LNCaP clone FGC (cell line): Measurements from ENCODE around the gene ABCD1.
"Not testable (repeated sequence)": the region's sequence is repeated elsewhere in the genome, so short reads cannot be mapped to it uniquely, and the experiment has no call there.

Source experiments
- DNase-seq: peaks from one replicate; pipeline ENCODE4 v3.0.0-alpha.2; 2011; ENCODE audit warnings: low read depth
- H3K4me3 ChIP-seq: 2 replicates; pipeline ENCODE4 v1.5.1; 2011; ENCODE audit warnings: mild to moderate bottlenecking, low read depth, low read length, control low read depth
- TF ChIP-seq, protein P1 (sequence below): IDR thresholded peaks from 2 replicates; pipeline ENCODE4 v1.5.1; 2012; ENCODE audit warnings: mild to moderate bottlenecking; ENCODE audit not compliant: control insufficient read depth, insufficient read depth; ENCODE audit errors: extremely low read depth

Gene ABCD1

DNA sequence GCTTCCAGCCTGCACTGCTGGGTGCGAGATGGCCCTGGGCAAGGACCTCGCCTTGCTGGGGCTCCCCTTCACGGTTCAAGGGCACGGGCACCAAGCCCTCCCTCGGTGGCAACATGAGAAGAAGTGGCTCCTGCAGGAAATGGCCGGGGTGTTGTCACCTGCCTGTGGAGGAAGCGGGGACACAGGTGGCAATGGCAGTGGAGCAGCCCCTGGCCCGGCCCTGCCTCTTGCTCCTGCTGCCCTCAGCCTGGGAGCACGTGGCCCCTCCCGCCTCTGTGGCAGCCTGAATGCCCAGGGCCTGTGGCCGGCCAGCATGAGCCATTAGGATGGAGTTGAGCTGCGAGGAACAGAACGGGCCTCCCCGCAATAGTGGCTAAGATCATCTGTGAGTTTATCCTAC is 16.8 kb downstream of the ABCD1 start:
- TF ChIP-seq, protein P1, sequence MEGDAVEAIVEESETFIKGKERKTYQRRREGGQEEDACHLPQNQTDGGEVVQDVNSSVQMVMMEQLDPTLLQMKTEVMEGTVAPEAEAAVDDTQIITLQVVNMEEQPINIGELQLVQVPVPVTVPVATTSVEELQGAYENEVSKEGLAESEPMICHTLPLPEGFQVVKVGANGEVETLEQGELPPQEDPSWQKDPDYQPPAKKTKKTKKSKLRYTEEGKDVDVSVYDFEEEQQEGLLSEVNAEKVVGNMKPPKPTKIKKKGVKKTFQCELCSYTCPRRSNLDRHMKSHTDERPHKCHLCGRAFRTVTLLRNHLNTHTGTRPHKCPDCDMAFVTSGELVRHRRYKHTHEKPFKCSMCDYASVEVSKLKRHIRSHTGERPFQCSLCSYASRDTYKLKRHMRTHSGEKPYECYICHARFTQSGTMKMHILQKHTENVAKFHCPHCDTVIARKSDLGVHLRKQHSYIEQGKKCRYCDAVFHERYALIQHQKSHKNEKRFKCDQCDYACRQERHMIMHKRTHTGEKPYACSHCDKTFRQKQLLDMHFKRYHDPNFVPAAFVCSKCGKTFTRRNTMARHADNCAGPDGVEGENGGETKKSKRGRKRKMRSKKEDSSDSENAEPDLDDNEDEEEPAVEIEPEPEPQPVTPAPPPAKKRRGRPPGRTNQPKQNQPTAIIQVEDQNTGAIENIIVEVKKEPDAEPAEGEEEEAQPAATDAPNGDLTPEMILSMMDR: no peak
- no peak for DNase-seq
- H3K4me3 ChIP-seq: no peak overlapping the region

DNA sequence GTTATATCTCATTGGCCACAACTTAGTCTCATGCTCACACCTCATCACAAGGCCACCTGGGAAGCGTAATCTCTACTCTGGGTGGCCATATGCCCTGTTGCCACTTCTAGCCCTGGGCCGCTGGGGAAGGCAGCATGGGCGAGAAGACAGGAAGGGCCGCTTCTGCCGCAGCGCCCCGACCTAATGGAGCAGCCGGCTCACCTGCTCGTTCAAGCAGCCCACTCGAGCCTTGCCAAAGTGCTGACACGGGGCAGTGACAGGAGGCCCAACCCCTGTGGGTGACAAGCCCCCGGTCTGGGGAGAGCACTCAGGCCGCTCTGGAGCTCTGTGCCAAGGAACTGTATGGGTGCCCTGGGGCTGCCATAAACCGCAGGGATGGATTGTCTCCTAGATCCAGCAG is 17.5 kb downstream of the ABCD1 start:
- DNase-seq: not testable (repeated sequence)

DNA sequence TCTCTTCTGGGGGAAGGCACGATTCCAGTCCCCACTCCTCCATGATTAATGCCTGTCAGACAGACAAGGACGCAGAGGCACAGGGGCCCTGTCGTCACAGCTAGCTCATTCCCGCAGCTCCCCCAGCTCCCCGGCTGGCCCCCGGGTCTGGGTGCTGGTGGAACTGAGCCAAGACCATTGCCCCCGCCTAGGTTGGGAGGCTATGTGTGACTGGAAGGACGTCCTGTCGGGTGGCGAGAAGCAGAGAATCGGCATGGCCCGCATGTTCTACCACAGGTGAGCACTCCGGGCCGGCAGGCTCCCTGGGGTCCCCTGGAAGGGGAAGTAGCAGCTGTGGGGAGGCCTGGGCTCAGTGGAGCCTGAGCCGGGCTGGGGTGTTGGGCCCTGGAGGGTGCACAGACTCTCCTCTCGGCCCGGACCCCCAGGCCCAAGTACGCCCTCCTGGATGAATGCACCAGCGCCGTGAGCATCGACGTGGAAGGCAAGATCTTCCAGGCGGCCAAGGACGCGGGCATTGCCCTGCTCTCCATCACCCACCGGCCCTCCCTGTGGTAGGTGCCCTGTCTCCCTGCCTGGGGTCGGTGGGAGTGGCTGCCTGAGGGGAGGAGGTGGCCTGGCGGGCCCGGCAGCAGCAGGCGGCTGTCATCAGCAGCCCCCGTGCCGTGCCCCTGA is 18.3 kb downstream of the ABCD1 start:
- not testable (repeated sequence) for DNase-seq, H3K4me3 ChIP-seq

More for the DNA sequence above, 17.5 kb downstream of the ABCD1 start:
- not testable (repeated sequence) for H3K4me3 ChIP-seq

- not testable (repeated sequence) for H3K4me3 ChIP-seq, DNase-seq
Measured at GRCh38 chrX:153743468-153744209, 19.0 kb downstream of the ABCD1 start.

GRCh38 chrX:153744210-153745066 is 19.8 kb downstream of the ABCD1 start:
- no peak overlapping the region for H3K4me3 ChIP-seq
- TF ChIP-seq, protein P1: no peak
- DNase-seq: no peak

GRCh38 chrX:153745067-153745433 is 20.4 kb downstream of the ABCD1 start:
- DNase-seq, H3K4me3 ChIP-seq: not testable (repeated sequence)

- no peak for DNase-seq
- H3K4me3 ChIP-seq: no peak overlapping the region
Measured at GRCh38 chrX:153746359-153746758, 21.7 kb downstream of the ABCD1 start.

GRCh38 chrX:153746991-153747390 is 22.3 kb downstream of the ABCD1 start:
- DNase-seq, H3K4me3 ChIP-seq: not testable (repeated sequence)

More at GRCh38 chrX:153746359-153746758, 21.7 kb downstream of the ABCD1 start:
- TF ChIP-seq, protein P1: no peak

DNA sequence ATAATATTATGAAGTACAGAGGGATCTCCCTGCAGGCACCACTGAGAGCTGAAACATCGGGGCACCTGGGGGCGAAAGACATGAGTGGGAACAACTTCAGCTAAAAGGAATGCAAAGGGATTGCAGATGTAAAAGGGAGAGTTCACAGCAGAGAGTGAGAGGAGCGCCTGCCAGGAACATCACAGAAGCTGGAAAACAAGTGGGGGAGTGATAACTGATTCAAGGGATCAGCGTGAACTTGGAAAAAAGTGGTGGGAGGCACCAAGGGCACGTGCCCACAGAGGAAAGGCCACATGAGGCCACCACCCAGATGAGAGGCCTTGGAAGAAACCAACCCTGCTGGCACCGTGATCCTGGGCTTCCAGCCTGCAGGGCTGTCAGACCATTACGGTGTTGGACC is 24.4 kb downstream of the ABCD1 start:
- not testable (repeated sequence) for H3K4me3 ChIP-seq

More for the DNA sequence above, 24.4 kb downstream of the ABCD1 start:
- not testable (repeated sequence) for DNase-seq
